HEK293T (cell line): ENCODE measurements around the gene SERBP1.

Experiments used
- CTCF ChIA-PET: fragments of 350-600 bp; formaldehyde crosslinking; extraction: SDS; loops from one replicate; lab custom pipeline; 2021; ENCODE audit warnings: antibody characterized with exemption, inconsistent platforms; lab: Yijun Ruan, JAX
- POLR2A ChIA-PET: fragments of 350-600 bp; formaldehyde crosslinking; extraction: SDS; loops from one replicate; lab custom pipeline; 2020; ENCODE audit warnings: antibody characterized with exemption, inconsistent platforms; lab: Yijun Ruan, JAX
- DNase-seq: peaks from one replicate; pipeline ENCODE4 v3.0.0; 2012; ENCODE audit warnings: mixed read lengths; ENCODE audit errors: extremely low spot score
- ARNT ChIP-seq: fragments of 450-650 bp; IDR thresholded peaks from 2 replicates; pipeline ENCODE4 v1.6.1; 2017; ENCODE audit warnings: mild to moderate bottlenecking
- BHLHE40 ChIP-seq: fragments of 450-650 bp; IDR thresholded peaks from 2 replicates; pipeline ENCODE4 v1.6.1; 2016; ENCODE audit warnings: mild to moderate bottlenecking, moderate library complexity, borderline replicate concordance
- CTBP1 ChIP-seq: fragments of 450-650 bp; IDR thresholded peaks from 2 replicates; pipeline ENCODE4 v1.6.1; 2016; ENCODE audit warnings: borderline replicate concordance
- ELF4 ChIP-seq: fragments of 450-650 bp; IDR thresholded peaks from 2 replicates; pipeline ENCODE4 v1.6.1; 2017; ENCODE audit warnings: antibody characterized with exemption
- FOXA1 ChIP-seq: fragments of 450-650 bp; IDR thresholded peaks from 2 replicates; pipeline ENCODE4 v1.6.1; 2016; ENCODE audit warnings: mild to moderate bottlenecking
- FOXK2 ChIP-seq: fragments of 450-650 bp; IDR thresholded peaks from 2 replicates; pipeline ENCODE4 v1.6.1; 2016; ENCODE audit warnings: mild to moderate bottlenecking
- FOXM1 ChIP-seq: fragments of 450-650 bp; IDR thresholded peaks from 2 replicates; pipeline ENCODE4 v1.6.1; 2017; ENCODE audit warnings: mild to moderate bottlenecking, borderline replicate concordance
- HDGF ChIP-seq: fragments of 450-650 bp; IDR thresholded peaks from 2 replicates; pipeline ENCODE4 v1.6.1; 2017; ENCODE audit warnings: antibody characterized with exemption, borderline replicate concordance
- L3MBTL2 ChIP-seq: fragments of 450-650 bp; conservative IDR thresholded peaks from 2 replicates; pipeline ENCODE4 v1.6.1; 2016; ENCODE audit warnings: mild to moderate bottlenecking
- LEF1 ChIP-seq: fragments of 450-650 bp; IDR thresholded peaks from 2 replicates; pipeline ENCODE4 v1.6.1; 2017; ENCODE audit warnings: mild to moderate bottlenecking, borderline replicate concordance
- NFRKB ChIP-seq: fragments of 450-650 bp; IDR thresholded peaks from 2 replicates; pipeline ENCODE4 v1.6.1; 2016; ENCODE audit warnings: mild to moderate bottlenecking, moderate library complexity
- PKNOX1 ChIP-seq: fragments of 450-650 bp; IDR thresholded peaks from 2 replicates; pipeline ENCODE4 v1.6.1; 2016
- SP1 ChIP-seq: fragments of 450-650 bp; IDR thresholded peaks from 2 replicates; pipeline ENCODE4 v1.6.1; 2017
- SUZ12 ChIP-seq: fragments of 450-650 bp; IDR thresholded peaks from 2 replicates; pipeline ENCODE4 v1.6.1; 2016; ENCODE audit warnings: mild to moderate bottlenecking
- TARDBP ChIP-seq: fragments of 450-650 bp; IDR thresholded peaks from 2 replicates; pipeline ENCODE4 v1.6.1; 2016
- ZNF384 ChIP-seq: fragments of 450-650 bp; IDR thresholded peaks from 2 replicates; pipeline ENCODE4 v1.6.1; 2016

SERBP1 gene

GRCh38 chr1:67430358-67431155 is at the start of gene SERBP1:
Gene SERBP1, minus strand, starts transcription at chr1:67430402. Its CDS starts 102 bp downstream, at chr1:67430300.
- peak; percentile 79 for TF ChIP-seq ELF4
- TF ChIP-seq CTBP1, result peak; percentile 43
- no peak for TF ChIP-seq TARDBP
- no peak; the same call in 1 of the 2 replicates for TF ChIP-seq ARNT
- peak; percentile 97 for TF ChIP-seq L3MBTL2
- peak; percentile 95; the same call in 1 of the 2 replicates for TF ChIP-seq HDGF
- ChIA-PET CTCF (interaction anchor here (2.2 kb wide), 1 partner anchor 69 kb away, joined by 8 read pairs; no protein-coding TSS in a partner anchor), POLR2A (interaction anchor here (0.6 to 3.9 kb wide), 11 partner anchors 11 to 97 kb away, joined by 3 to 36 read pairs (median 5); no protein-coding TSS in a partner anchor)
- peak; percentile 98 for DNase-seq

DNA sequence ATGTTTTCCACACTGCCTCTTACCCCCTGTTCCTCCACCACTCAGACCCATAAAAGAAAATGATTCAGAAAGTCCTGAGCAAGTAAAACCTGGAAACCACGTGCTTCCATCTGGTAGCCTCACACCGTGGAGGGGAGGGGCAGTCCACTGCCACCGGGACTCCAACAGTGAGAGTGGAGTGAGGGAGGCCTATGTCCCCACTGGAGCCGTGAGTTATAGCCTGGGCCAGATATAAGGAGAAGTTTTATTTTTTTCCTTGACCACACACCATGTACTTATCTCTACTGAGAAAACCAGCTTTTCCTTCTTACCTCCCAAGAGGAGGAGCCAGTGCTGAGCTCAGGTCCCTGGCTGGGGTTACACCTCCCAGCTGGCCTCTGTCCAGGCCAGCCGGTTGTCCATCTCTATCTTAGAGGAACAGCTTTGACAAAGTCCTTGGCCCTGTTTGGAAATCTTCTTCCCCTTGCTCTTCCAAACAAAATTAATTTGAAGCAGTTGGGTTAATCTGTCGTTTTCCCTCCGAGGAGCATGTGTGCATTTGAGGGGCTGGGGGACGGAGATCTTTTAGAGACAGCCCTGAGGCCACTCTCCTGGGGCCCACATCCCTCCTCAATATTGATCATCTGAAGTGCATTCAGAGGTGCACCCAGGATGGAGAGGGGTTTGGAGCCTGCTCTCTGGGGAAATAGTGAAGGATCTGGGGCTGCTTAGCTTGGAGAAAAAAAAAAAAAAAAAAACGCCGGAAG is 49.1 kb upstream of the SERBP1 start:
- DNase-seq, result peak; percentile 57
- ChIA-PET CTCF (interaction anchor here (1.0 to 1.4 kb wide), 2 partner anchors 22 to 267 kb away, joined by 3 to 10 read pairs; no protein-coding TSS in a partner anchor), POLR2A (no interaction called here)
- peak; percentile 92 for TF ChIP-seq L3MBTL2
- TF ChIP-seq ARNT, result no peak
- TF ChIP-seq PKNOX1, result no peak
- no peak for TF ChIP-seq TARDBP
- TF ChIP-seq FOXK2, result no peak
- no peak for TF ChIP-seq ELF4

DNA sequence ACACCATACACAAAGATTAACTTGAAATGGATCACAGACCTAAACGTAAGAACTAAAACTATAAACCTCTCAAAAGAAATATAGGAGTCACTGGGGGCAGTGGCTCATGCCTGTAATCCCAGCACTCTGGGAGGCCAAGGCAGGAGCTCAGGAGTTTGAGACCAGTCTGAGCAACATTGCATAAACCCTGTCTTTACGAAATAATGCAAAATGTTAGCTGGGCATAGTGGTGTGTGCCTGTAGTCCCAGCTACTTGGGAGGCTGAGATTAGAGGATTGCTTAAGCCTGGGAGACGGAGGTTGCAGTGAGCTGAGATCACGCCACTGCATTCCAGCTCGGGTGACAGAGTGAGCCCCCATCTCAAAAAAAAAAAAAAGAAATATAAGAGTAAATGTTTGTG is 46.7 kb upstream of the SERBP1 start:
- DNase-seq, result no peak
- no peak for TF ChIP-seq FOXM1
- TF ChIP-seq L3MBTL2, result no peak
- TF ChIP-seq HDGF, result no peak
- no peak for TF ChIP-seq SP1
- no peak for TF ChIP-seq FOXK2
- TF ChIP-seq ARNT, result no peak
- no peak for TF ChIP-seq LEF1
- no peak for TF ChIP-seq CTBP1
- ChIA-PET POLR2A (interaction anchor here (1.5 kb wide), 1 partner anchor 46 kb away, joined by 6 read pairs; the partner anchor contains the start of gene SERBP1), CTCF (interaction anchor here (1.5 kb wide), 1 partner anchor 23 kb away, joined by 3 read pairs; no protein-coding TSS in a partner anchor)

- CTCF ChIA-PET, result interaction anchor here (1.5 kb wide), 1 partner anchor 24 kb away, joined by 3 read pairs; no protein-coding TSS in a partner anchor
- DNase-seq, result no peak
- TF ChIP-seq HDGF (no peak), SUZ12 (no peak), ARNT (no peak), L3MBTL2 (0 out of 2 replicates have a peak, but pooled peaks have one; percentile 23), CTBP1 (no peak), ELF4 (no peak), NFRKB (no peak), LEF1 (no peak)
- POLR2A ChIA-PET, result interaction anchor here (1.5 kb wide), 1 partner anchor 45 kb away, joined by 6 read pairs; the partner anchor contains the start of gene SERBP1
Measured at GRCh38 chr1:67476006-67476482, 45.8 kb upstream of the SERBP1 start.

DNA sequence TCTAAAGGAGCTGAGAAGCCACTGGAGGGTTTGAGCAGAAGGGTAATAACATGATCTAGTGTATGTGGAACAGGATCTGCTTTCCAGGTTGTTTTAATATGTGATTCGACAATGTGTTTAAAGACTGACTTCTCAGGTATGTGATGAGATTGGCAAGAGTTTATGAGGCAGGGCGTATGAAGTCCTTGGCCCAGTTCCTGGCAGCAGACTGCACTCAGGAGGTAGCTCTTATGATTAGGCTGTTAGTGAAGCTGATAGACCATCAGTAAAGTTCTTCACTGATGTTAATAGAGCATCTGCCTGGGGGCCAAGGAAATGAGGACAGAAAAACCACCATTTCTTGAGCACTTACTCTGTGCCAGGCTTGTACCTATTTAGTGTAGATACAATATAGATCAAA is 41.9 kb upstream of the SERBP1 start:
- DNase-seq, result no peak
- TF ChIP-seq FOXK2 (no peak), ZNF384 (no peak), BHLHE40 (no peak), CTBP1 (no peak), HDGF (no peak), FOXA1 (no peak)
- CTCF ChIA-PET, result no interaction called here
- POLR2A ChIA-PET, result no interaction called here

GRCh38 chr1:67469431-67469830 is 39.2 kb upstream of the SERBP1 start:
- DNase-seq, result no peak
- CTCF ChIA-PET, result no interaction called here
- POLR2A ChIA-PET, result no interaction called here
- TF ChIP-seq ZNF384, result no peak
- TF ChIP-seq FOXA1, result no peak
- no peak for TF ChIP-seq HDGF
- no peak for TF ChIP-seq CTBP1
- no peak for TF ChIP-seq FOXK2
- TF ChIP-seq TARDBP, result no peak
- no peak for TF ChIP-seq ARNT
- TF ChIP-seq SUZ12, result no peak

GRCh38 chr1:67468066-67468718 is 38.0 kb upstream of the SERBP1 start:
- ChIA-PET CTCF (no interaction called here), POLR2A (no interaction called here)
- no peak for DNase-seq
- TF ChIP-seq ELF4, result no peak
- TF ChIP-seq FOXK2, result no peak
- no peak for TF ChIP-seq ZNF384
- no peak for TF ChIP-seq SP1
- no peak for TF ChIP-seq NFRKB
